HT1080 (cell line): ENCODE measurements around the gene CGNL1. TPM values are rescaled to one million over a fixed set of nuclear protein-coding genes. Genes with fewer than 3 reads are reported as not detected.

Source experiments
- DNase-seq: peaks from one replicate; pipeline ENCODE4 v3.0.0-alpha.2; 2015; ENCODE audit warnings: low read depth
- total RNA-seq: library from RNA; depleted of rRNA; stranded (reverse); fragments of >200 nt; shearing (Covaris generic); gene quantifications from 2 replicates; pipeline ENCODE4 v1.2.3, GENCODE V29; 2014

Gene CGNL1
- total RNA-seq, 1 experiment from 2014 or later: 2.3 TPM

DNA sequence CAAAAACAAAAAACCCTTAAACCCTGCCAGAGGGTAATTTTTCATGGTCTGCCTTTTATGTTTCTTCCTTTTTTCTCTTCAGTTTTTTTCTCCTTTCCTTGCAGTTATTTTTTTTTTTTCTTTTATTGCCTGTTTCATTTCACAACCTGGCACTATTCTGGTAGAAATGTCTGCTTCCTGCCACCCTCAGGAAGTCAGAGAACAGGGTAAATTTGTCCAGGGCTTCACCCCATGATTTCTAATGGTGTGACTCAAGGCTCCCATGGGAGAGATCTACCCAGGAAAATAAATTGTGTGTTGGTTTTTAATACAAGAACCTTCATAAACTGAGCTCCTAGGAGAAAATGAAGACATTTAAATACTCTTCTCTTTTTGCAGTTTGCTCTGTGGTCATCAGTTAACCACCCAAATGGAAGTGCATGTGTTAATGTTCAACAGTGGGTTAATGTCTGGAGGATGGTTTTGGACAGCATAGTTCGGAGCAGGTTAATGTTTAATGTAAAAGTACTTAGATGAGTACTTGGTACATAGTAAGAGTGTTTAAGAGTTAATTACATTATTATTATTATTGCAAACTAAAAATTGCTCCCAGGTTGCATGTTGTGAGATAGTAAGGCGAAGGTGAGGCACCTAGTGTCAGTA is 45.9 kb downstream of the CGNL1 start:
- DNase-seq: no peak

DNA sequence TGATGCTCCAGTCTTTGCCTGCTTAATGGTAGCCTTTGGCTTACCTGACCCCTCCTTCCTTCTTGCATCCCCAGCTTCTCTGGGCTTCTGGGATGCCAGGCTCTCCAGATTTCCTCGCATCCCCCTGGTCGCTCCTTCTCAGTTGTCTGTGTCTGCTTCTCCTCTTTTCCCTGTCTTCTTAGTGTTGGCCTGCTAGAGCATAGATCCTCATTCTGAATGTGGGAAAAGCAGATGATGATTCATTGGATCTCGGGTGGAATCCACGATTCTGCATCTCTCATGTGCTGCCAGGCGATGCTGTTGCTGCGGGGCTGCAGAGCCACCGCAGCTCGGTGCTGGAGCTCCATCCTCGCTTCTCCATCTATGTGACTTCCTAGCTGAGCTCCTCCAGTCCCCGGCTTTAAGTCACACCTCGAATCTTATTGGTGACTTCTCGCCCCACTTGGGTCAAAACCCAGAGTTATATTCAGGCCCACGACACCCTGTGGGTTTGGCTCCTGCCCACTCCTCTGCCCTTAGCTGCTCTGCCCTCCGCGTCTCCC is 47.4 kb downstream of the CGNL1 start:
- no peak for DNase-seq

DNA sequence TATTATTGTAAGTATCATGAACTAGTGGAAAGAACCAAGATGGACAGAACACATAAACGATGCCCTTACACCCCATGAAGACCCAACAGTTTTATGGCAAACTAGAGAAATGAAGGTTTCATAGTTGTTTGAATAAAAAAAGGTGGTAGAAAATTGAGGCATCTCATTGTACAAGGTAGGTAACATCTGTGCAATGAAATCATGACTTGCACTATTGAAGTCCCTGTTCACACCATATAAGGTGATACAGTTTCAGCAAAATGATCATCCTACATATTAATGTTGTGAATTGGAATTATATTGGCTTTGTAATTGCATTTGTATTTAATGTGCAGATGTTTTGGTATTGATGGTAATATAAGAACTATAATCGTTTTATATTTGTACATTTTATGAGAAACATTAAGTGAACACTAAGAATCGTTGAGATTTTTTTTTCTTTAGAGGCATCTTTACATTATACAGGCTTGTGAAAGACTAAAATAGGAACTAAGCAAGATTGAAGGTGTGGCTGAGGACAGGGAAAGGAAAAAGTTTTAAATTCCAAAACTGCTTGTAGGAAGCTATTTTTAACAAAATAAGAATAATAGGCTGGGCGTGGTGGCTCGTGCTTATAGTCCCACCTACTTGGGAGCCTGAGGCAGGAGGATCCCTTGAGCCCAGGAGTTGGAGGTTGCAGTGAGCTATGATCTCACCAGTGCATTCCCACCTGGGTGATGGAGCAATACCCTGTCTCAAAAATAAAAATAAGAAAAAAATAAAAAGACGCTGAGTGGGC is 48.5 kb downstream of the CGNL1 start:
- no peak for DNase-seq

DNA sequence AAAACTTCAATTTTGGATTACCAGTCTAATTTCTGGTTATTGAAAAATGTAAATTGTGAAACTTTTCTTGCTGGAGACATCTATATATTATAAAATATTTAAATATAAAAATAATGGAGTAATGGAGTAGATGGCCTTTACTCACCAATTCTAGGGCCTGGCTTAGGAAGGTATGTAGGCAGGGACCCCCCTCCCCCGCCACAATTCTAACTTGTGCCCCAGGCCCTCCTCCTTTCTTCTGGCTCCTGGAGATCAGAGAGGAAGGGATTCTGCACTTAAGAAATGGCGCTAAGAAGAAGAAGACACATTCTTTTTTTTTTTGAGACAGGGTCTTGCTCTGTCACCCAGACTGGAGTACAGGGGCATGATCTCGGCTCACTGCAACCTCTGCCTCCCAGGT is 49.5 kb downstream of the CGNL1 start:
- DNase-seq: no peak

DNA sequence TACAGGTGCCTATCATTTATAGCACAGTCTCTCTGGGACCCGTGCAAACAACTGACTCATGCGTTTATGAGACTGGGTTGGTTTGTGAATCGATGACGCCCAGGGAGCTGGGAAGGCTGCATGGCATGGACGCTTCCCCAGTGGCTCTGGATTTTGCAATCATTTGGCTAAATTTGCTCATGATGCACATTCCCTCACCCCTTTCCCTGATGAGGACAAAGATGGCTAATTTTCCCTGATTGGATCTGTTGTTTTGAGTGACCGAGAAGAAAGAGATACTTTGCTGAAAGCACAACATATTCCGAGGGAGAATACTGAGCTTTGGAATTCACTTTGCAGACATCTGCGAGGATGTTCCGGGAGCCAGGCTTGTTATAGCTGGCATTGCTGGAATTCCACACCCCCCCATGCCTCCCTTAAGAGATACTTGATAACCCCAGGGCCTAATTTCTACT is 51.1 kb downstream of the CGNL1 start:
- peak; percentile 25 for DNase-seq

DNA sequence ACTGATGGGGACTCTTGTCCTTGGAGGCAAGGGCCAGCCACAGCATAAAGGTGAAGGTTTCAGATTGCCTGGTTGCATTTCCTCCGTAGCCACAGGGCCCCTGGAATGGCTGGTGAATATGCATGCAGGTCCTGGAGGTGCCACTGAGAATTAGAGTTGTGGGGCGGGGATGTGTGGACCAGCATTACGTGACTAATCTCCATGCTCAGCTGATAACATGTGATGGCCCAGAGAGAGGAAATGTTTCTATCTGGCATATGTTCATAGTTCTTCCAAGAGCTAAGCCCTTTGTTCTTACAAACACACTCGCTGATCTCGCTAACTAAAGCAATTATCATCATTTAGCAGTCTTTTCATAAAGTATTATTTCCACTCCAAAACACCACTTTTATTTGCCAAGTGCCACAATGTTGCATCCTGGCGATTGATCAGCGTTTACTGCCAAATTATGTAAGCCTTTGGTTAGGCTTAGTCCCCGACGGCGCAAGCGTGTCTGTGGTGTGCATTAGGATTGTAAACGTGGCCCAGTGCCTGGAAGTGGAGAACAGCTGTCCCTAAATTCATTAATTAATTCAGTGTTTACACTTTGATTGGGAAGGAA is 55.9 kb downstream of the CGNL1 start:
- DNase-seq: no peak

DNA sequence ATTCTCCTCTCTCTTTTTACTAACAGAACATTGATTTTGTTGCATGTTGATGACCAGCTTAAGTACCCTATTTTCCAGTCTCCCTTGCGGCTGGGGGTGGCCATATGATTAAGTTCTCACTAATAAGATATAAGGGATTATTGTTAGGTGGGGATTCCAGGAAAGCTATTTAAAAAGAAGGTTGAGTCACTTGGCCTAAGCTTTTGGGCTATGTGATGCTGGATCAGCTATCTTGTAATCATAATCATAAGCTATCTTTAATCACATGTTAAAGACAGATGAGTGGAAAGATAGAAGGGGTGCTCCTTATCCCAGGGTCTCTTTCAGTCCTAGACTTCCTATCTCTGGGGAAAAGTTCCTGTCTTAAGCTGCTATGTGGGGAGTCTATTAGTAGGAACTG is 59.9 kb downstream of the CGNL1 start:
- DNase-seq: no peak

DNA sequence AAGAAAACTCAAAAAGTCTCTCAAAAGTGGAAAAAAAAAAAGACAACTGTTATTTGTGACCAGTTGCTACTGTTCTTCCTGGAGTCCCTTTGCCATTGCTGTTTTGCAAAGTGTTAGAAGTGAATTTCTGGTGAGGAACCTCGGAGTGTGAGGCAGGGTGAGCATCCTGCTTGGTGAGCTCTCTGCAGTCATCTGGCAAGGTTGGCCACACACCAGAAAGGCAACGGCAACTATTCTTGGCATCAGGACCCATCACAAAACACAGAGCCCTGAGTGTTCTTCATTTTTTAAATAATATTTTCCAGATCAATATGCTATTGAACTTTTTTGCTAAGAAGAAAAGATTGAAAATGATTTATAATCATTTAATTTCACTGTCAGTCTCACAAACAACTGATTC is 60.7 kb downstream of the CGNL1 start:
- DNase-seq: no peak

DNA sequence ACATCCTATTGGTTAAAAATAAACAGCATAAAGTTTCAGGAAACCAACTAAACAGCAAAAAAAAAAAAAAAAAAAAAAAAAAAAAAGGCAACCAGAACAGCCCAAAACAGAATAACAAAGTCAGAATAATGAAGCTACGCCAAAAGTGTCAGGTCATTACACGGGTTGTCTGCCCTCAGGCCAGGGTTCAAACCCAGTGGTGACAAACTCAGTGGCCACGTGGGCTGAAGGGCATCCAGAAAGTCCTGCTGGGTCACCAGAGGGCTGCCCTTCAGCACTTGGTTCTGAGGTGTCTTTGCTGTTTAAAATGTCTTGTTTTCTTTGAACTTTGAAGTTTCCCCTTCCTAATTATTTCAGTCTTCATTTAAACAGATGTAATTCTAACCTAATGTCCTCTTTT is 61.3 kb downstream of the CGNL1 start:
- no peak for DNase-seq

DNA sequence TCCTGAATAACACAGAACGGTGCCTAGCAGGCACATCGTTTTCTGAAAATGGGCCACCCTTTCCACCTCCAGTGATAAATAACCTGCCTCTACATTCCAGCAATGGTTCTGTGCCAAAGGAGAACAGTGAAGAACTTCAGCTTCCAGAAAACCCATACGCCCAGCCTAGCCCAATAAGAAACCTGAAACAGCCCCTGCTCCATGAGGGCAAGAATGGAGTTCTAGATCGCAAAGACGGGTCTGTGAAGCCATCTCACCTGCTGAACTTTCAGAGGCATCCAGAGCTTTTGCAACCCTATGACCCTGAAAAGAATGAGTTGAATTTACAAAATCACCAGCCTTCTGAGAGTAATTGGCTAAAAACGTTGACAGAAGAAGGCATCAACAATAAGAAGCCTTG is 61.9 kb downstream of the CGNL1 start:
- DNase-seq: no peak

DNA sequence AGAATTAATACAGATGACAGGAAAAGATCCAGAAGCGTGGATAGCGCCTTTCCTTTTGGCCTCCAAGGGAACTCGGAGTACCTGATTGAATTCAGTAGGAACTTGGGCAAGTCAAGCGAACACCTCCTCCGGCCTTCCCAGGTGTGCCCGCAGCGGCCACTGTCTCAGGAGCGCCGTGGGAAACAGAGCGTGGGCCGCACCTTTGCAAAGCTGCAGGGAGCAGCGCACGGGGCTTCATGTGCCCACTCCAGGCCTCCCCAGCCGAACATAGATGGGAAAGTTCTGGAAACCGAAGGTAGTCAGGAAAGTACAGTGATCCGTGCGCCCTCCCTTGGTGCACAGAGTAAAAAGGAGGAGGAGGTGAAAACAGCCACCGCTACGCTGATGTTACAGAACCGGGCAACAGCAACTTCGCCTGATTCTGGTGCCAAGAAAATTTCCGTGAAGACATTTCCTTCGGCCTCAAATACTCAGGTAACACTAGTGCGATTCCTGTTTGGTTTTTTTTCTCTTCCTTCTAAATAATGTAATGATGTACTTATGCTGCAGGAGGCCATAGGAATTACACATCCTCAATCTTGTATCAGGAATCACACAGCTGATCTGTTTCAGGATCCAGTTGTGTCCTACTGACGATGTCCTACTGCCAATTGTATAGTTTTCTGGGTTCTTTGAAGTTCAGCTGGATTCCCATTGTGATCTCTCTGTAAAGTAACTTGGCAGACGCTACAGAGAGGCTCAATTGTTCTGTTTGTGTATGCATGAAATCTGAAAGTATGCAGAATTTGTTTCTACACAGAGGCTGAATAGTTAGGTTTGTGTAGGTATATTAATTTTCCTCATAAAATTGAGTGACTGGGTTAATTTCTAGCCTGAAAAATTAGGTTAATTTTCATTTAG is 63.1 kb downstream of the CGNL1 start:
- DNase-seq: no peak

DNA sequence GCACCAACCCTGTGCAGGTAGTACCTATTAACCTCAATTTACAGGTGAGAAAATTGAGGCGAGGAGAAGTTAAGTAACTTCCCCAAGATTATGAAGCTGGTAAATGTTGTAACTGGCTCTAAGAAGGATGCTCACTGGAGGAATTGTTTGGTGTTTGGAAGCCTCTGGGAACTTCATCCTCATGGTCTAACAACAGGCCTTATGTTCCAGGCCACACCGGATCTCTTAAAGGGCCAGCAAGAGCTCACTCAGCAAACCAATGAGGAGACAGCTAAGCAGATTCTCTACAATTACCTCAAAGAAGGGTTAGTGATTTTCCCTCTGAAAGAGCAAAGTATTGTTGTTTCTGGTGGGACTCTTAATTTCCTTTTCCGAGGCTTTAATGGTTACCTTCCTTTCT is 63.9 kb downstream of the CGNL1 start:
- DNase-seq: no peak

DNA sequence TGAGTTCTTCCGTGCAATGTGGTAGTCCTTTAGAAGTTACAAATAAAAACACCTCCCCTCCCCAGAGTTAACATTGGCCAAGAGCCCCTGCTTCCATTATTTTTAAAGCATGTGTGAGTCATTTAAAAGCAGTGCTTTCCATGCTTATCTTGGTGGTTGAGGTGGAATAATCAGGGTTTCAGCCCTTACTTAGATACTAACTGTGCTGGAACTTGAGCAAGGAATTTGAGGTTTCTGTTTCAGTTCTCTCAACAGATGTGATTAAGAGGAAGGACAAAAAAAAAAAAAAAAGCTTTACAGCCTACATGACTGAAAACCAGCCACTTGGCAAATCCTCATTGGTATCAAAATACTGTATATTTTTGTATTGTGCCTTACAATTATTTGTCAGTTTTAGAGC is 64.5 kb downstream of the CGNL1 start:
- DNase-seq: peak; percentile 76

DNA sequence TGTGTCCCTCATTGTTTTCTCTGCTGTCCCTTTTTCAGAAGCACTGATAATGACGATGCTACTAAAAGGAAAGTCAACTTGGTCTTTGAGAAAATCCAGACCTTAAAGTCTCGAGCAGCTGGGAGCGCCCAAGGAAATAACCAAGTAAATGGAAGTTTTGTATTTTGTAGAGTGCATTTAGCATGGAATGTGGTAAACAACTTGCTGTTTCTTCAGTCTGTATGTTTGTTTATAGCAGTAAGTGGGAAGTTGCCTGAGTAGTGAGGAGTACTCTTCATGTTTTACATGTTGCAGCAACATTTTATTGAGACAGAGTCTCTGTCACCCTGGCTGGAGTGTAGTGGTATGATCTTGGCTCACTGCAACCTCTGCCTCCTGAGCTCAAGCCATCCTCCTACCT is 66.0 kb downstream of the CGNL1 start:
- DNase-seq: no peak

DNA sequence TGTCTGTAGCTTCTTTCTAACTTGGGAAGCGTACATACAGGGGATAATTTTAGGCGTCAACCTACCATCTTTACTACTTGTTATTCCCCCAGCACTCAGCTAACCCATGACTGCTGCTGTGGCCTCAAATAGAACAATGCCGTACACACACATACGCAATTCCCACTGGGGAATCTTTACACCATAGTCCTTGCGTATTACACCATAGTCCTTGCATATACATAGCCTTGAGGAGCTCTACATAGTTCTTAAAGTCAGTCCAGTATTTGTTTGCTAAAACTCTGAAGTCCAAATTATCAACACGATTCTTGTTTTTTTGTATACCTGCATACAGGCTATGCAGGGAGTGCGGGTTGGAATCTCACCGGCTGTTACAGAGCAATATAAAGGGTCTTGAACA is 67.2 kb downstream of the CGNL1 start:
- DNase-seq: no peak

DNA sequence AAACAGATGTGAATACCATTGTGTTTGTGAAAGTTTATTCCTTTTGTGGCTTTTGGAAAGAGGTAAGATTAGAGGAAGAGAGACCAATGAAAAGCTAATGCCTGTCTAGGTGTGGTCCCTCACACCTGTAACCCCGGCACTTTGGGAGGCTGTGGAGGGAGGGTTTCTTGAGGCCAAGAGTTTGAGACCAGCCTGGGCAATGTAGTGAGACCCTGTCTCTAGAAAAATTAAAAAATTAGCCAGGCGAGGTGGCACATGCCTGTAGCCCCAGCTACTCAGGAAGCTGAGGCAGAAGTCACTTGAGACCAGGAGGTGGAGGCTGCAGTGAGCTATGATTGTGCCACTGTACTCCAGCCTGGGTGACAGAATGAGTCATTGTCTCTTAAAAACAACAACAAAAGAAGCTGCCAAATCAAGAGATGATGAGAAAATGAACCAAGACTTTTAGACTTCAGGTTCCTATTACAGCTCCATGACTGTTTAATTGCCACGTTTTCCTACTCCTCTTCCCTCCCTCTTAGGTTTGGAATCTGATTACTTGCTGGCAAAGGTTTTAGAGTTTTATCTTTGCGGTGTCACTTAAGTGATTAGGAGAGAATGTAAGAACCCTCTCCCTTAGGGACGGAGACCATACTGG is 68.7 kb downstream of the CGNL1 start:
- DNase-seq: peak; percentile 34

DNA sequence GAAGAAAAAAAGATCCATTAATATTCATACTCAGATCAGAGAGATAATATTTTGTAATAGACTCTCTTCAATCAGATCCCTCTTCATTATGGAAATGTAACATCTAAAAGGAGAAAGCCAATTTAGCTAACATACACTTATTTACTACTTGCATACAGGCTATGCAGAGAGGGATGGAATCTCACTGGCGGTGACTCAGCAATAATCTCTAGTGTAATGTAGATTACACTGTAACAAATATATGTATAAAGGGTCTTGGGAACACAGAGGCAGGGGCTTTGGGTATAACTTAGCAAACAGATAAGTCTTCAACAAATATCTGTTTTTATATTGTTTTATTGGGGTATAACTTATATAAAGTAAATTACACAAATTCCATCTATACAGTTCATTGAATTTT is 69.6 kb downstream of the CGNL1 start:
- no peak for DNase-seq

DNA sequence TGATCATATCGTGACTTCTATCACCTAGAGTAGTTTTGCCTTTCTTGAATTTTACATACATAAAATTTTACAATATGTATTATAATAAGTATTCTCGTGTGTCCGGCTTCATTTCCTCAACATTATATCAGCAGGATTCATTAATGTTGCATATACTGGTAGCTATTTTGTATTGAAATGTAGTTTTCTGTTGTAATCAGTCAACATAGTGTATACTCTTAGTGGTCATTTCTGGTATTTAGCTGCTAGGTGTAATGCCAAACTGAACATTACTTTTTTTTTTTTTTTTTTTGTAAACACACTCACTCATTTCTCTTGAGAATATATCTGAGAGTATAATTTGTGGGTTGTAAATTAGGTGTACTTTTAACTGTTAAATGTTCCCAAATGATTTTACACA is 70.1 kb downstream of the CGNL1 start:
- DNase-seq: no peak

DNA sequence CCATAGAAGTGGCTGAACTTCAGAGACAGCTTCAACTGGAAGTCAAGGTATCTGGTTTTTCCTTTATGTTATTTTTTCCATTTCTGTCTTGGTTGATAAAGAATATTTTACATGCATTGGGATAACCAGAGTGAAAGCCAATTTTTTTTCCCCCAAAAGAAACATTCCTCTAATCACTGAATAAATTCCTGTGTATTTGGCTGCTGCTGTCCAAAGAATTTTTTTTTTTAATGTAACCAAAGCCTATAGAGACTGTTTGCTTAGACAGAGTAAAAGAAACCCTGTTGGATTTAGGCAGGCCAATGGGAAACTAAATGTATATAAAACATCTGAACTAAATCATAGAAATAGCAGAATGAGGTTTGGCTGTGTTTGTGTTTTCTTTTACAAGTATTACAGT is 75.2 kb downstream of the CGNL1 start:
- DNase-seq: no peak

DNA sequence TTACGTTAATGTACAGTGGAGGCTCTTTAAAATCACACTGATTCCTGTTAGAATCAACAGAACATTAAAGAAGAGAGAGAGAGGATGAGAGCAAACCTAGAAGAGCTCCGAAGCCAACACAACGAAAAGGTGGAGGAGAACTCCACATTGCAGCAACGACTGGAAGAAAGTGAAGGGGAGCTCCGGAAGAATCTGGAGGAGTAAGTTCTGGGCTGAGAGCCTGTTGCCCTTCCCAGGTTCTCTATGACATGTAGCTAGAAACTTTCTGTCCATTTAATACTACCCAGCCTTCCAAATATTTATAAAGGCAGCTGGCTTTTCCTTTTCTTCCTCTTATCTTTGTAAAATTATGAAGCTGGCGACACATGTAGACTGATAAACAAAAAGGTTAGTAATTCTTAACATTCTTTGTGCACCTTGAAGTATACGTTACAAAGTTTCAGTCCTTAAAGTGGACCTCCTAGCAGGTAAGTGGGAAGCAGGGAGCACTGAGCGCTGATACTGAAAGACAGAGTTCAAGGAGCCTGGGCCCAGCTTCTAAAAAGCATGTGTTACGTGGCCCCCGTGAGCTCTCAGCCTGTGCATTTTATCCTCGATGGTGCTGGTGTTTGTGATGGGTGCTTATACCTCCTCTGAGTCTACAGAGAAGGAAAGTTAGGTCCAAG is 75.9 kb downstream of the CGNL1 start:
- no peak for DNase-seq
